Activated CD4-positive, alpha-beta T cell treated with anti-CD3 and anti-CD28 coated beads, Interleukin-2, amount 50 U/mL, for 24 hours (primary cell): ENCODE data around the gene RNU11.
"Not testable (repeated sequence)": the region's sequence is repeated elsewhere in the genome, so short reads cannot be mapped to it uniquely, and the experiment has no call there.

Source experiments
- DNase-seq, 2 donors: peaks; one replicate each; pipeline ENCODE4 v3.0.0-alpha.2; 2020; ENCODE audit warnings: low read depth in 1 of 2, low spot score in 1 of 2

RNU11 gene

GRCh38 chr1:28648474-28649198 is at the start of gene RNU11:
TSS of gene RNU11 (plus strand) at chr1:28648600.
- DNase-seq: peak; percentile 75 to 91

- DNase-seq: no peak
Observed at GRCh38 chr1:28601696-28602095, 46.7 kb upstream of the RNU11 start.

- no peak for DNase-seq
Observed at GRCh38 chr1:28602536-28603439, 45.6 kb upstream of the RNU11 start.

GRCh38 chr1:28604411-28604810 is 44.0 kb upstream of the RNU11 start:
- no peak for DNase-seq

GRCh38 chr1:28604962-28605361 is 43.4 kb upstream of the RNU11 start:
- no peak for DNase-seq

- DNase-seq: no peak
Observed at GRCh38 chr1:28606771-28607170, 41.6 kb upstream of the RNU11 start.

GRCh38 chr1:28613175-28613574 is 35.2 kb upstream of the RNU11 start:
- no peak for DNase-seq

GRCh38 chr1:28631713-28632112 is 16.7 kb upstream of the RNU11 start:
- no peak for DNase-seq

GRCh38 chr1:28632560-28632959 is 15.8 kb upstream of the RNU11 start:
- no peak for DNase-seq

GRCh38 chr1:28640766-28641165 is 7.6 kb upstream of the RNU11 start:
- no peak for DNase-seq

- DNase-seq: no peak
Observed at GRCh38 chr1:28642056-28642846, 6.1 kb upstream of the RNU11 start.

- peak; percentile 82 to 87 for DNase-seq
Observed at GRCh38 chr1:28642847-28643635, 5.4 kb upstream of the RNU11 start, which contains the start of gene TAF12. TSS of gene TAF12 (minus strand) at chr1:28643067. CDS start at chr1:28622081, 20,986 bp downstream.

GRCh38 chr1:28644494-28644893 is 3.9 kb upstream of the RNU11 start:
- no peak for DNase-seq

GRCh38 chr1:28645406-28645805 is 3.0 kb upstream of the RNU11 start:
- DNase-seq: not testable (repeated sequence)

GRCh38 chr1:28646040-28646439 is 2.4 kb upstream of the RNU11 start:
- DNase-seq: no peak

GRCh38 chr1:28648008-28648473 is 359 bp upstream of the RNU11 start:
- peak; percentile 67 to 84 for DNase-seq

GRCh38 chr1:28653063-28653462 is 4.7 kb downstream of the RNU11 start:
- not testable (repeated sequence) for DNase-seq

- DNase-seq: not testable (repeated sequence)
Observed at GRCh38 chr1:28653870-28654269, 5.5 kb downstream of the RNU11 start.

- DNase-seq: not testable (repeated sequence)
Observed at GRCh38 chr1:28655448-28656311, 7.3 kb downstream of the RNU11 start.
